H9 (cell line): Measurements from ENCODE around the gene R3HDM2. TPM values are rescaled to one million over a fixed set of nuclear protein-coding genes. Genes with fewer than 3 reads are reported as not detected.
A peak's percentile ranks its signal among the peaks of the same experiment; 100 is the strongest.

ENCODE experiments used
- DNase-seq: peaks from one replicate; pipeline ENCODE4 v3.0.0-alpha.2; 2017
- H2AFZ ChIP-seq: one replicate; pipeline ENCODE4 v1.6.1; 2013; ENCODE audit warnings: mild to moderate bottlenecking, low read length, control low read depth, moderate library complexity
- H2AK5ac ChIP-seq: 2 replicates; pipeline ENCODE4 v1.6.1; 2013; ENCODE audit warnings: low read length, control low read depth, mixed read lengths; ENCODE audit not compliant: insufficient read length
- H2BK120ac ChIP-seq: one replicate; pipeline ENCODE4 v1.6.1; 2013; ENCODE audit warnings: low read depth, mild to moderate bottlenecking, low read length, control low read depth, inconsistent platforms; ENCODE audit not compliant: poor library complexity, severe bottlenecking
- H2BK12ac ChIP-seq: 2 replicates; pipeline ENCODE4 v1.6.1; 2013; ENCODE audit warnings: low read length, control low read depth, mixed read lengths, low read depth; ENCODE audit not compliant: insufficient read length
- H2BK15ac ChIP-seq: 2 replicates; pipeline ENCODE4 v1.6.1; 2013; ENCODE audit warnings: low read depth, low read length, control low read depth
- H2BK20ac ChIP-seq: one replicate; pipeline ENCODE4 v1.6.1; 2013; ENCODE audit warnings: low read depth, mild to moderate bottlenecking, low read length, control low read depth, inconsistent platforms; ENCODE audit not compliant: poor library complexity, severe bottlenecking
- H2BK5ac ChIP-seq: 2 replicates; pipeline ENCODE4 v1.6.1; 2013; ENCODE audit warnings: low read length, control low read depth, mixed read lengths; ENCODE audit not compliant: insufficient read length
- H3K14ac ChIP-seq: 2 replicates; pipeline ENCODE4 v1.6.1; 2013; ENCODE audit warnings: low read length, control low read depth; ENCODE audit not compliant: insufficient read depth
- H3K18ac ChIP-seq: 2 replicates; pipeline ENCODE4 v1.6.1; 2013; ENCODE audit warnings: low read depth, mild to moderate bottlenecking, mixed read lengths, low read length, control low read depth; ENCODE audit not compliant: insufficient read length
- H3K23ac ChIP-seq: 2 replicates; pipeline ENCODE4 v1.6.1; 2013; ENCODE audit warnings: low read length, control low read depth, mixed read lengths, low read depth; ENCODE audit not compliant: insufficient read length
- H3K23me2 ChIP-seq: 2 replicates; pipeline ENCODE4 v1.6.1; 2013; ENCODE audit warnings: low read depth, mild to moderate bottlenecking, mixed read lengths, low read length, control low read depth; ENCODE audit not compliant: insufficient read length, poor library complexity, severe bottlenecking
- H3K27ac ChIP-seq: 2 replicates; pipeline ENCODE4 v1.5.1; 2013; ENCODE audit warnings: low read length, control low read depth, mixed read lengths, low read depth; ENCODE audit not compliant: insufficient read length
- H3K27me3 ChIP-seq: 2 replicates; pipeline ENCODE4 v1.6.1; 2013; ENCODE audit warnings: low read length, control low read depth, inconsistent platforms; ENCODE audit not compliant: insufficient read depth
- H3K4ac ChIP-seq: 2 replicates; pipeline ENCODE4 v1.6.1; 2013; ENCODE audit warnings: low read depth, mild to moderate bottlenecking, control low read depth, inconsistent platforms, low read length, moderate library complexity
- H3K4me1 ChIP-seq: 2 replicates; pipeline ENCODE4 v1.6.1; 2013; ENCODE audit warnings: low read length, control low read depth, inconsistent platforms; ENCODE audit not compliant: insufficient read depth
- H3K4me2 ChIP-seq: 2 replicates; pipeline ENCODE4 v1.6.1; 2013; ENCODE audit warnings: low read length, control low read depth, mixed read lengths; ENCODE audit not compliant: insufficient read length, insufficient read depth
- H3K56ac ChIP-seq: 2 replicates; pipeline ENCODE4 v1.6.1; 2013; ENCODE audit warnings: low read depth, mild to moderate bottlenecking, mixed read lengths, low read length, control low read depth; ENCODE audit not compliant: insufficient read length
- H3K79me1 ChIP-seq: 2 replicates; pipeline ENCODE4 v1.6.1; 2013; ENCODE audit warnings: low read depth, mild to moderate bottlenecking, moderate library complexity, low read length, control low read depth, inconsistent platforms; ENCODE audit not compliant: insufficient read depth, poor library complexity, severe bottlenecking
- H3K79me2 ChIP-seq: 2 replicates; pipeline ENCODE4 v1.6.1; 2013; ENCODE audit warnings: low read length, control low read depth, inconsistent platforms; ENCODE audit not compliant: insufficient read depth
- H3K9ac ChIP-seq: 2 replicates; pipeline ENCODE4 v1.6.1; 2013; ENCODE audit warnings: low read length, control low read depth, mixed read lengths; ENCODE audit not compliant: insufficient read length; ENCODE audit errors: extremely low read depth
- H3K9me3 ChIP-seq: one replicate; pipeline ENCODE4 v1.6.1; 2013; ENCODE audit warnings: low read depth, low read length, inconsistent platforms; ENCODE audit not compliant: control insufficient read depth
- H3T11ph ChIP-seq: one replicate; pipeline ENCODE4 v1.6.1; 2013; ENCODE audit warnings: mild to moderate bottlenecking, low read length, control low read depth, inconsistent platforms
- H4K20me1 ChIP-seq: one replicate; pipeline ENCODE4 v1.6.1; 2013; ENCODE audit not compliant: control insufficient read depth, insufficient read length, insufficient read depth
- H4K5ac ChIP-seq: 2 replicates; pipeline ENCODE4 v1.6.1; 2013; ENCODE audit warnings: low read depth, mild to moderate bottlenecking, mixed read lengths, low read length, control low read depth; ENCODE audit not compliant: insufficient read length
- H4K8ac ChIP-seq: replicated peaks from 2 replicates; pipeline ENCODE4 v1.6.1; 2013; ENCODE audit warnings: low read length, control low read depth, mixed read lengths, low read depth; ENCODE audit not compliant: insufficient read length
- H4K91ac ChIP-seq: 2 replicates; pipeline ENCODE4 v1.6.1; 2013; ENCODE audit warnings: low read depth, mild to moderate bottlenecking, moderate library complexity, mixed read lengths, low read length, control low read depth; ENCODE audit not compliant: insufficient read length
- H3K27ac Mint-ChIP-seq, 3 experiments: 2 replicates in 2 of 3; 3 replicates in 1 of 3; pipeline ENCODE4 v1.8.0; 2020 to 2021; ENCODE audit warnings: mixed read lengths in 3 of 3, mild to moderate bottlenecking in 1 of 3, moderate library complexity in 1 of 3
- H3K27me3 Mint-ChIP-seq: 2 replicates; pipeline ENCODE4 v1.8.0; 2021; ENCODE audit warnings: low read depth, mild to moderate bottlenecking, moderate library complexity, mixed read lengths
- H3K36me3 Mint-ChIP-seq, 3 experiments: 2 replicates in 2 of 3; 3 replicates in 1 of 3; pipeline ENCODE4 v1.8.0; 2020 to 2021; ENCODE audit warnings: low read depth in 3 of 3, mixed read lengths in 3 of 3; ENCODE audit not compliant: insufficient read depth in 1 of 3
- H3K4me1 Mint-ChIP-seq, 2 experiments: 2 replicates each; pipeline ENCODE4 v1.8.0; 2020; ENCODE audit warnings: mixed read lengths in 2 of 2
- H3K4me3 Mint-ChIP-seq, 2 experiments: 2 replicates in 1 of 2; 3 replicates in 1 of 2; pipeline ENCODE4 v1.8.0; 2020 to 2021; ENCODE audit warnings: mild to moderate bottlenecking in 2 of 2, mixed read lengths in 2 of 2, moderate library complexity in 1 of 2
- H3K9me3 Mint-ChIP-seq, 2 experiments: 2 replicates in 1 of 2; 3 replicates in 1 of 2; pipeline ENCODE4 v1.8.0; 2020; ENCODE audit warnings: mild to moderate bottlenecking in 2 of 2, mixed read lengths in 2 of 2, moderate library complexity in 1 of 2
- CTCF ChIP-seq: fragments of 200-600 bp; sonication (generic); conservative IDR thresholded peaks from 3 replicates; pipeline ENCODE4 v1.8.0; 2021; ENCODE audit warnings: antibody characterized with exemption, mild to moderate bottlenecking
- WGBS: extraction: QIAGEN DNeasy Blood & Tissue Kit; methylation state at CpG from one replicate; pipeline ENCODE4 v1.1.7; 2013; ENCODE audit warnings: missing lambda C conversion rate, low lambda C conversion rate, mixed read lengths; ENCODE audit not compliant: insufficient read length; ENCODE audit errors: extremely low coverage; 5-methylcytosine and 5-hydroxymethylcytosine counted together
- total RNA-seq: library from RNA; stranded (reverse); gene quantifications from 2 replicates; pipeline ENCODE4 v1.2.1, GENCODE V29; 2021

Gene R3HDM2
- total RNA-seq, 1 experiment from 2014 or later, result 43.9 TPM

DNA sequence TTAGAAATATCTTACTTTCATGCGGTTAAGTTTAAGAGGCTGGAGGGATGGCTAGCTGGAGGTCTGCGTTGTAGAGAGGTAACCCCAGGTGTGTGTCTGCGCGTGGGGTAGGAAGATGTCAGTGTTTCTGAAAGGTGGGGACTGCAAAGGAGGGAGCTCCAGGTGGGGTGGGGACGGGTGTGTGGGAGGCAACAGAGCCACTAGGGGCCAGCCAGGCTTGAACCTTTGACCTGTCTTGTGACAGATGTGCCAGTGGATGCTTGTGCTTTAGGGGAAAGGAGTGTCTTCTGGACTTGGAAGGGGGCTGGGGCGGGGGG, 29.6 kb upstream of the R3HDM2 start:
- Histone ChIP-seq H2BK20ac (no peak overlapping the region), H2BK5ac (no peak overlapping the region), H3K27ac (no peak overlapping the region), H3K56ac (no peak overlapping the region), H2BK15ac (no peak overlapping the region), H2BK12ac (no peak overlapping the region), H3K9ac (no peak overlapping the region), H3K18ac (no peak overlapping the region), H4K8ac (no peak overlapping the region), H3K23me2 (peaks cover 30% of the 10 kb centered on the region), H2BK120ac (no peak overlapping the region), H3K4me2 (peak overlapping the region; percentile 63), H2AFZ (no peak overlapping the region), H3K79me2 (no peaks in the 10 kb centered on the region), H3K79me1 (no peaks in the 10 kb centered on the region), H3K23ac (no peak overlapping the region), H4K20me1 (no peaks in the 10 kb centered on the region), H3T11ph (no peak overlapping the region), H3K4ac (no peak overlapping the region), H3K9me3 (no peaks in the 10 kb centered on the region), H4K5ac (no peak overlapping the region), H3K4me1 (no peaks in the 10 kb centered on the region), H4K91ac (no peak overlapping the region), H3K27me3 (no peaks in the 10 kb centered on the region), H3K14ac (no peak overlapping the region), H2AK5ac (no peak overlapping the region)
- peaks cover 0 to 14% (median 8%) of the 10 kb centered on the region in 3 experiments; a peak in 6 of 7 replicates for H3K36me3 Mint-ChIP-seq
- no peaks in the 10 kb centered on the region for H3K9me3 Mint-ChIP-seq
- H3K4me1 Mint-ChIP-seq, result peaks cover 37 to 41% of the 10 kb centered on the region in 2 experiments
- WGBS, result no CpG with 5 or more reads among the region's 6 CpGs
- H3K4me3 Mint-ChIP-seq, result peak overlapping the region; percentile 91 to 99
- H3K27me3 Mint-ChIP-seq, result peaks cover 27% of the 10 kb centered on the region
- peak overlapping the region; percentile 68 to 86 (median 74) for H3K27ac Mint-ChIP-seq
- no peak for DNase-seq
- no peak for TF ChIP-seq CTCF
